GM18951 (cell line): ENCODE measurements around the gene ABCC1.
"Not testable (repeated sequence)": the region's sequence is repeated elsewhere in the genome, so short reads cannot be mapped to it uniquely, and the experiment has no call there.

ENCODE experiments used
- POLR2A ChIP-seq: IDR thresholded peaks from 4 replicates; pipeline ENCODE4 v1.6.1; 2011; ENCODE audit warnings: mild to moderate bottlenecking; ENCODE audit not compliant: insufficient read length, insufficient read depth; ENCODE audit errors: extremely low read depth
- in situ Hi-C: fragments of 300-500 bp; cut with MboI; formaldehyde crosslinking; loops from one replicate; pipeline ENCODE4 v1.12.0; 2022; ENCODE audit warnings: low sequenced_read_pairs, mixed read lengths, inconsistent platforms; ENCODE audit not compliant: unreplicated experiment

The ABCC1 gene

GRCh38 chr16:15928261-15929104 lies 20.9 kb upstream of the ABCC1 start:
- no peak for TF ChIP-seq POLR2A

DNA sequence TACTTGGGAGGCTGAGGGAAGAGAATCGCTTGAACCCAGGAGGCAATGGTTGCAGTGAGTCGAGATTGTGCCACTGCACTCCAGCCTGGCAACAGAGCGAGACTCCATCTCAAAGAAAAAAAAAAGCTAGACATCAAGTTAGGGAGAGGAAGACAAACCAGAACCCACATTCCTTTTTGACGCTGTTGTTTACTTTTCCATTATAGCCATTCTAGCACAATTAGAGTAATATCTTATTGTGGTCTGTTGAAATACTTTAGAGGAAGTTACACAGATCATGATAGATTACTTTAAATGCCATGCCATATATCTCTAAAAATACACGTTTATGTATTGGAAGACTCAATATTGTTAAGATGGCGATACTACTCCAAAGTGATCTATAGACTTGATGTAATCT lies 16.5 kb upstream of the ABCC1 start:
- in situ Hi-C loops = no loop called here
- TF ChIP-seq POLR2A = no peak

More at GRCh38 chr16:15928261-15929104, 20.9 kb upstream of the ABCC1 start:
- in situ Hi-C loops = no loop called here

DNA sequence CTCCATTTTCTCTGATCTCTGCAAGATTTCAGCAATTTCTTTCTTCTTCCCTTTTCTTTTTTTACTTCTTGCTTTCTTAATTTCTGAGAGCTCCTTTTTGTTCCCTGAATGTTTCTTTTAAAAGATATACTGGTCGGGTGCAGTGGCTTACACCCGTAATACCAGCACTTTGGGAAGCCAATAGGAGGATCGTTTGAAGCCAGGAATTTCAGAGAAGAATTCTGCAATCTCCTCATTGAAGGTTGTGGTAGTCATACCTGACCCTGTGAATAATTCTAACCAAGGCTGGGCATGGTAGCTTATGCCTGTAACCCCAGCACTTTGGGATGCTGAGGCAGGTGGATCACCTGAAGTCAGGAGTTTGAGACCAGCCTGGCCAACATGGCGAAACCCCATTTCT lies 15.6 kb upstream of the ABCC1 start:
- in situ Hi-C loops = no loop called here
- TF ChIP-seq POLR2A = no peak

DNA sequence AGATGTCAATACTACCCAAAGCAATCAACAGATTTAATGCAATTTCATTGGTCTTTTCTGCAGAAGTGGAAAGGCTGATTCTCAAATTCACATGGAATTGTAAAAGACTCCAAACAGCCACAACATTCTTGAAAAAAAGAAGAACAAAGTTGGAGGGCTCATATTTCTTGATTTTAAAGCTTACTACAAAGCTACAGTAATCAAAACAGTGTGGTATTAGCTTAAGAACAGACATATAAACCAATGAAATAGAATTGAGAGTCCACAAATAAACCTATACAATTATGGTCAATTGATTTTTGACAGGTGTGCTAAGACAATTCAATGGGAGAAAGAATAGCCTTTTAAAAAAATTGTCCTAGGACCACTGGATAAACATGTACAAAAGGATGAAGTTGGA lies 14.4 kb upstream of the ABCC1 start:
- in situ Hi-C loops = no loop called here
- no peak for TF ChIP-seq POLR2A

DNA sequence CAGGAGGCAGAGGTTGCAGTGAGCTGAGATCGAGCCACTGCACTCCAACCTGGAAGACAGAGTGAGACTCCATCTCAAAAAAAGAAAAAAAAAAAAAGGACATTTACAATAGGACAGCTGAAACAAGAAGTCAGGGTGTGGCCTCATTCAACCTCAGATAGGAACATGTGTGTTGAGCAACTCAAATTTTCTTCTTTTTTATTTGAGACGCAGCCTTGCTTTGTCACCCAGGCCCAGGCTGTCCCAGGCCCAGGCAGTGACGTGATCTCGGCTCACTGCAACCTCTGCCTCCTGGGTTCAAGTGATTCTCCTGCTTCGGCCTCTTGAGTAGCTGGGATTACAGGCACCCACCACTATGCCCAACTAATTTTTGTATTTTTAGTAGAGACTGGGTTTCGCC lies 12.6 kb upstream of the ABCC1 start:
- in situ Hi-C loops = not testable (repeated sequence)

- TF ChIP-seq POLR2A = no peak
- in situ Hi-C loops = no loop called here
Measured at GRCh38 chr16:15942931-15943690, 6.3 kb upstream of the ABCC1 start.

GRCh38 chr16:15946257-15947044 lies 3.0 kb upstream of the ABCC1 start:
- in situ Hi-C loops = no loop called here

DNA sequence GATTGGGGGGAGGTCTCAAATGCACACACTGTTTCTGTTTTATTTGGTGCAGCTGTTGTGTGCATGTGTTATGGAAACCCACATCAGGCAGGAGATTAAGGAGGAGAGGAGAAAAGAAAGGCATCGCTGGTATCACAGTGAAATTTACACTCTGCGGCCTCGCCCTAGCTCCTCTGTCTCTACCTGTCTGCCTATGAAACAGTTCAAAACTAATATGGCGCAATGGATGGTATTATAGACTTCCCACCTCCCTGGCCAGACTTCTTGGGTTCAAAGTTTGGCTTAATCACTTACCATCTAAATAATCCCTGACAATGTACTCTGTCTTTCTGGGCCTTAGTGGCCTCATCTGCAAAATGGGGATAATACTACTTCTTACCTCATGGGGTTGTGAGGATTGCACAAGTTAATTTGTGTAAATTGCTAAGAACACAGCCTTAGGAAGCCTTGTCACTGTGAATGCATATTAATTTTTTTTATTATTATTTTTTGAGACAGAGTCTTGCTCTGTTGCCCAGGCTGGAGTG lies 1.4 kb upstream of the ABCC1 start:
- in situ Hi-C loops = no loop called here
- TF ChIP-seq POLR2A = no peak

More at GRCh38 chr16:15946257-15947044, 3.0 kb upstream of the ABCC1 start:
- no peak for TF ChIP-seq POLR2A

DNA sequence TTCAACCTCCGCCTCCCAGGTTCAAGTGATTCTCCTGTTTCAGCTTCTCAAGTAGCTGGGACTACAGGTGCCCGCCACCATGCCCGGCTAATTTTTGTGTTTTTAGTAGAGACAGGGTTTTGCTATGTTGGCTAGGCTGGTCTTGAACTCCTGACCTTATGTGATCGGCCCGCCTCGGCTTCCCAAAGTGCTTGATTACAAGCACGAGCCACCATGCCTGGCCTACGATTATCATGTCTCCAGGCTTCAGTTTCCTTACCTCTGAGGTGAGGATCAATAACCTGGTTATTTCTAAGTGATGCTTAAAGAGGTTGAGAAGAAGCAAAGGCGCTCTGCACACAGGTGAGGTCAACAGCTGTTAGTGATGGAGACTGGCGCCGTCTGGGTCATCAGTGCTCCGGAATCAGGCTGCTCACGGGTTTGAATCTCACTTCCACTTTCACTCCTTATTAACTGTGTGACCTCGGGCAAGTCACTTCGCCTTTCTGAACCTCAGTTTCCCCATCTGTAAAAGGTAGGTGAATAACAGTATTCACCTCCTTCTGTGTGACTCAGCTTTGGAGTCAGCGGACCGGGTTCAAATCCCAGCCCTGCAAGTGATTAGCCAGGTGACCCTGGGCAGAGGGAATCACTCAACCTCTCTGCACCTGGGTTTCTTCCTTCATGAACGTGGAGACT lies 745 bp upstream of the ABCC1 start:
- in situ Hi-C loops = no loop called here

DNA sequence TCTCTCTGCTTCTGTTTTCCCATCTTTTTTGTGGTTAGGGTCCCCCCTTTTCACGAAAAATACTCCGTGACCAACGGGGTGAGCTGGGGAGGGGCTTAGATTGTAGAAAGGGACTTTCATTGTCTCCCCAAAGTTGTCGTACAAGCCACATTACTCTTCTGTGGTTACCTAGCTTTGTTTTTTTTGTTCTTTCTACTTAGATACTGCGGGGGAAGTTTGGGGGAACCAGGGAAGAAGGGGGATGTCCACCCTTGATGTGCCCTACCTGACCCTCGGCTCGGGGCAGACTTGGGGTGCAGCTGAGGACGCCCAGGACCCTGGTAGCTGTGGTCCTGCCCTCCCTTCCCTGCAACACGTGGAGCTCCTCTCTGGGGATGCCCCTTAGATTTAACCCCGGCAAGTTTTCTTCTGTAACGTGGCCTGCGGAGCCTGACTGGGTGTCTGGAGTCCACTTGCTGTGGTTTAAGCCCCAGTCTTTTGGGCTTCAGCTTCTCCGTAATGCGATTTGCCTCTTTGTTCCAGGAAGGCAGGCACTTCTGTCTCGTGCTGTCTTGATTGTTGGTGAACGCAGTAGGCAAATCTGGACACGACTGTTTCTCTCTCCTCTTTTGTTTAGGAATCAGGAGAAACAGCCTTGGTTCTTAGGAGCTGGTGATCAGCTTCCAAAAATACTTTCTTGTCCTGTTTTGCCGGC lies 892 bp downstream of the ABCC1 start:
- no peak for TF ChIP-seq POLR2A
- in situ Hi-C loops = no loop called here

More for the DNA sequence above, 745 bp upstream of the ABCC1 start:
- TF ChIP-seq POLR2A = no peak

DNA sequence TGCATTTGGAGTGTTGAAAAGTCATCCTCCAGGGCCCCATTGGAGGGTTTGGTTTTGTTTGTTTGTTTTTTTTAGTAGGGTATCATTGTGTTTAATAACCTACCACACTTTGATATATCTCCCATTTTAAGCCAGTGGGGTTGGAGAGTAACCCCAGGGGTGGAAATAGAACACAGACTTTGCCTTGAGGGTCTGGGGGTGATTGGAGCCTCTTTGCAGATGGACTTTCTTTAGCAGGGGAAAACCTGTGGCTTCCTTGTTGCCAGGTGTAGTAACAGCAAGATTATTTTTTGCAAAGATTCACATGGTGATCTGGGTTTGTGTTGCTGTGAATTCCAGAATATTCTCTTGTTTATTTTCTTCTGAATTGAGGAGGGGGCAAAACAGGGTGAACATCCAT lies 1.5 kb downstream of the ABCC1 start:
- TF ChIP-seq POLR2A = no peak
- in situ Hi-C loops = no loop called here

DNA sequence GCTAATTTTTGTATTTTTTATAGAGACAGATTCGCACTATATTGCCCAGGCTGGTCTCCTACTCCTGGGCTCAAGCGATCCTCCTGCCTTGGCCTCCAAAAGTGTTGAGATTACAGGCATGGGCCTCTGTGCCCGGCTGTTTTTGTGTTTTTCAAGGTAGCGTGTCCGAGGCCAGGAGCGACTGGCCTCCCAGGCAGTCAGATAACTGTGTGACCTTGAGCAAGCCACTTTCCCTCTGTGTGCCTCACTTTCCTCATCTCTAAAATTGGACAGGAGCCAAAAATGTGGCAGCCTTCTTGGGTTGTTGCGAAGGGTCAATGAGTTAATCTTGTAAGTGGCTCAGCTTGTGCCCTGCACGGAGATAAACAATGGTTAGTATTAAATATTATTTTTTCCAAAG lies 2.4 kb downstream of the ABCC1 start:
- no peak for TF ChIP-seq POLR2A
- in situ Hi-C loops = no loop called here
